ENCODE data around the gene ARHGAP27. TPM values are rescaled to one million over a fixed set of nuclear protein-coding genes. Genes with fewer than 3 reads are reported as not detected.

ARHGAP27 gene
- total and polyA plus RNA-seq, 2 of the 13 experiments (the other 11 are each of a cell fraction or from before 2014, with no cell fraction given) = 15.5 to 18.9 TPM

GRCh38 chr17:45430006-45430737 lies 2.5 kb downstream of the ARHGAP27 start (continued):
- TF ChIP-seq ZBTB37 (CRISPR knock-in tag; IDR thresholded peaks at IDR 0.05) (no peak), HOXA5 (CRISPR knock-in tag; IDR thresholded peaks at IDR 0.05) (no peak), KDM5A (IDR thresholded peaks at IDR 0.05; ENCODE audit: borderline replicate concordance, low read length) (no peak), SRSF4 (IDR thresholded peaks at IDR 0.05; ENCODE audit: low read depth, low read length, poor library complexity, severe bottlenecking) (no peak), ARID3A (IDR thresholded peaks at IDR 0.05; ENCODE audit: low read depth, low read length) (no peak), ZNF407 (CRISPR knock-in tag; IDR thresholded peaks at IDR 0.05; ENCODE audit: not compliant biosample characterization) (peak; percentile 52), ZNF331 (CRISPR knock-in tag; IDR thresholded peaks at IDR 0.05) (no peak), ZBTB34 (CRISPR knock-in tag; IDR thresholded peaks at IDR 0.05) (no peak), ZNF383 (CRISPR knock-in tag; IDR thresholded peaks at IDR 0.05; ENCODE audit: borderline replicate concordance) (no peak), ZNF747 (CRISPR knock-in tag; IDR thresholded peaks at IDR 0.05; ENCODE audit: borderline replicate concordance) (no peak)
- TF ChIP-seq, protein P1, sequence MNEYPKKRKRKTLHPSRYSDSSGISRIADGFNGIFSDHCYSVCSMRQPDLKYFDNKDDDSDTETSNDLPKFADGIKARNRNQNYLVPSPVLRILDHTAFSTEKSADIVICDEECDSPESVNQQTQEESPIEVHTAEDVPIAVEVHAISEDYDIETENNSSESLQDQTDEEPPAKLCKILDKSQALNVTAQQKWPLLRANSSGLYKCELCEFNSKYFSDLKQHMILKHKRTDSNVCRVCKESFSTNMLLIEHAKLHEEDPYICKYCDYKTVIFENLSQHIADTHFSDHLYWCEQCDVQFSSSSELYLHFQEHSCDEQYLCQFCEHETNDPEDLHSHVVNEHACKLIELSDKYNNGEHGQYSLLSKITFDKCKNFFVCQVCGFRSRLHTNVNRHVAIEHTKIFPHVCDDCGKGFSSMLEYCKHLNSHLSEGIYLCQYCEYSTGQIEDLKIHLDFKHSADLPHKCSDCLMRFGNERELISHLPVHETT (CRISPR knock-in tag; conservative IDR thresholded peaks at IDR 0.05) = no peak
- TF ChIP-seq, protein P2, sequence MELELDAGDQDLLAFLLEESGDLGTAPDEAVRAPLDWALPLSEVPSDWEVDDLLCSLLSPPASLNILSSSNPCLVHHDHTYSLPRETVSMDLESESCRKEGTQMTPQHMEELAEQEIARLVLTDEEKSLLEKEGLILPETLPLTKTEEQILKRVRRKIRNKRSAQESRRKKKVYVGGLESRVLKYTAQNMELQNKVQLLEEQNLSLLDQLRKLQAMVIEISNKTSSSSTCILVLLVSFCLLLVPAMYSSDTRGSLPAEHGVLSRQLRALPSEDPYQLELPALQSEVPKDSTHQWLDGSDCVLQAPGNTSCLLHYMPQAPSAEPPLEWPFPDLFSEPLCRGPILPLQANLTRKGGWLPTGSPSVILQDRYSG (CRISPR knock-in tag; IDR thresholded peaks at IDR 0.05) = no peak

Measured in HepG2 (cell line).